Neural cell (in vitro differentiated cells): Measurements from ENCODE around the gene ZNF19.

ENCODE experiments used
- EP300 ChIP-seq: fragments of 450-650 bp; conservative IDR thresholded peaks from 2 replicates; pipeline ENCODE4 v1.6.1; 2014; ENCODE audit warnings: antibody characterized with exemption, mild to moderate bottlenecking, moderate library complexity; ENCODE audit not compliant: poor library complexity, severe bottlenecking
- POLR2AphosphoS5 ChIP-seq: IDR thresholded peaks from 2 replicates; pipeline ENCODE4 v1.6.1; 2012
- RAD21 ChIP-seq: fragments of 450-650 bp; conservative IDR thresholded peaks from 2 replicates; pipeline ENCODE4 v1.6.1; 2014; ENCODE audit warnings: antibody characterized with exemption, mild to moderate bottlenecking, moderate library complexity
- SMC3 ChIP-seq: fragments of 450-650 bp; conservative IDR thresholded peaks from 2 replicates; pipeline ENCODE4 v1.6.1; 2014; ENCODE audit warnings: antibody characterized with exemption, mild to moderate bottlenecking, moderate library complexity; ENCODE audit not compliant: poor library complexity
- TAF1 ChIP-seq: IDR thresholded peaks from 2 replicates; pipeline ENCODE4 v1.6.1; 2012; ENCODE audit warnings: low read depth

GRCh38 chr16:71504901-71505300 lies 15.8 kb upstream of the ZNF19 start:
- TF ChIP-seq POLR2AphosphoS5 (no peak), RAD21 (no peak), SMC3 (no peak), TAF1 (no peak), EP300 (no peak)
